Parietal lobe (tissue), 2 donors: Measurements from ENCODE around the gene ACSM2B. TPM values are rescaled to one million over a fixed set of nuclear protein-coding genes. Genes with fewer than 3 reads are reported as not detected.

Experiments
- small RNA-seq: library from RNA; depleted of rRNA; stranded (forward); fragments of <200 nt; gene quantifications from one replicate; pipeline ENCODE3, GENCODE V24; 2014; ENCODE audit warnings: low replicate concordance
- total RNA-seq: library from RNA; depleted of rRNA; stranded (reverse); fragments of >200 nt; gene quantifications from one replicate; pipeline ENCODE4 v1.2.3, GENCODE V29; 2014

The ACSM2B gene, protein sequence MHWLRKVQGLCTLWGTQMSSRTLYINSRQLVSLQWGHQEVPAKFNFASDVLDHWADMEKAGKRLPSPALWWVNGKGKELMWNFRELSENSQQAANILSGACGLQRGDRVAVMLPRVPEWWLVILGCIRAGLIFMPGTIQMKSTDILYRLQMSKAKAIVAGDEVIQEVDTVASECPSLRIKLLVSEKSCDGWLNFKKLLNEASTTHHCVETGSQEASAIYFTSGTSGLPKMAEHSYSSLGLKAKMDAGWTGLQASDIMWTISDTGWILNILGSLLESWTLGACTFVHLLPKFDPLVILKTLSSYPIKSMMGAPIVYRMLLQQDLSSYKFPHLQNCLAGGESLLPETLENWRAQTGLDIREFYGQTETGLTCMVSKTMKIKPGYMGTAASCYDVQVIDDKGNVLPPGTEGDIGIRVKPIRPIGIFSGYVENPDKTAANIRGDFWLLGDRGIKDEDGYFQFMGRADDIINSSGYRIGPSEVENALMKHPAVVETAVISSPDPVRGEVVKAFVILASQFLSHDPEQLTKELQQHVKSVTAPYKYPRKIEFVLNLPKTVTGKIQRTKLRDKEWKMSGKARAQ
- not detected for total RNA-seq

DNA sequence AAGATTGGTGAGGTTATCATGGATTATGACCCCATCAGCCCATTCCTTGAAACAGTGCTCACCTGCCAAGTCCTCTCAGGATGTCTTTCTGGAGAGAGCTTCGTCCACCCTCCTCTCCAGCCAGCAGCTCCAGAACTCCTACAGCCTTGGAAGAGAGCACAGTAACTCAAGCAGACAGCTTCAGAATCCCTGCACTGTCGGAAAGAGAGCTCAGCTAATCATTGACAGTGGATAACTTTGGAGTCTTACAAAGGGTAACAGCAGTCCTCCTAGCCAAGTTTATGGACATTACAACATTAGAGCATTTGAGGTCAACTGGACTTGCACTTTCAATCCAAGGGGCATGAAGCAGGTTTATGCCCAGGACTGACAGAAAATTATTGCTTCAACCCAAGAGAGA is at the start of gene ACSM2B:
TSS of gene ACSM2B (minus strand) at position 223 of the 400 bp plus-strand sequence. CDS start 11,522 bp downstream, outside the sequence.

Small RNA genes lying within 50 kb of the gene (small RNA-seq; reads per million reads assigned to genes)
- gene AC141273.3 = not detected

Other genes with a start within 250 kb of the ACSM2B start
- gene GP2, start 248.9 kb downstream of the ACSM2B start, total RNA-seq = not detected
- gene UMOD, start 223.7 kb downstream of the ACSM2B start, total RNA-seq = not detected
- not detected for gene PDILT, start 171.6 kb downstream of the ACSM2B start, total RNA-seq
- 0.31 TPM for gene ACSM5, start 166.8 kb downstream of the ACSM2B start, total RNA-seq
- gene ACSM2A, start 124.8 kb downstream of the ACSM2B start, total RNA-seq = not detected
- gene ACSM1, start 121.3 kb upstream of the ACSM2B start, total RNA-seq = not detected
- 101 TPM for gene THUMPD1, start 165.5 kb upstream of the ACSM2B start, total RNA-seq
- under 0.01 TPM for gene ACSM3, start 187.6 kb upstream of the ACSM2B start, total RNA-seq
- 24.1 TPM for gene ERI2, start 230.1 kb upstream of the ACSM2B start, total RNA-seq
- gene REXO5, start 230.2 kb upstream of the ACSM2B start, total RNA-seq = 15.0 TPM